A204.1 (cell line): Measurements from ENCODE around the gene ACADM.
"Not testable (repeated sequence)": the region's sequence is repeated elsewhere in the genome, so short reads cannot be mapped to it uniquely, and the experiment has no call there.

Source experiments
- FAIRE-seq: peaks from 2 replicates; lab custom pipeline; 2012; peaks lifted over from hg19 to GRCh38; lab: Jason Lieb, UNC

The ACADM gene

GRCh38 chr1:75742047-75742625, 17.6 kb downstream of the ACADM start:
- FAIRE-seq: no peak

- no peak for FAIRE-seq
These were observed 20.8 kb downstream of the ACADM start for GRCh38 chr1:75745276-75745675.

GRCh38 chr1:75757210-75757609, 32.7 kb downstream of the ACADM start:
- FAIRE-seq: not testable (repeated sequence)

- FAIRE-seq: not testable (repeated sequence)
These were observed 34.0 kb downstream of the ACADM start for GRCh38 chr1:75758543-75758942.

GRCh38 chr1:75764057-75764655, 39.6 kb downstream of the ACADM start:
- no peak for FAIRE-seq

- no peak for FAIRE-seq
These were observed 41.3 kb downstream of the ACADM start for GRCh38 chr1:75765697-75766355.

- no peak for FAIRE-seq
These were observed 43.5 kb downstream of the ACADM start for GRCh38 chr1:75768016-75768415.

- FAIRE-seq: no peak
These were observed 46.3 kb downstream of the ACADM start for GRCh38 chr1:75770761-75771160.

GRCh38 chr1:75771978-75772377, 47.5 kb downstream of the ACADM start:
- FAIRE-seq: no peak

- FAIRE-seq: not testable (repeated sequence)
These were observed 53.3 kb downstream of the ACADM start for GRCh38 chr1:75777812-75778211.

- not testable (repeated sequence) for FAIRE-seq
These were observed 54.2 kb downstream of the ACADM start for GRCh38 chr1:75778694-75779093.

- not testable (repeated sequence) for FAIRE-seq
These were observed 55.7 kb downstream of the ACADM start for GRCh38 chr1:75780183-75780582.

- FAIRE-seq: not testable (repeated sequence)
These were observed 59.4 kb downstream of the ACADM start for GRCh38 chr1:75783920-75784319.

- FAIRE-seq: no peak
These were observed 60.9 kb downstream of the ACADM start for GRCh38 chr1:75785320-75785982.

GRCh38 chr1:75785983-75786853, 61.7 kb downstream of the ACADM start, which contains the start of gene RABGGTB:
Gene RABGGTB (plus strand): TSS chr1:75786256. CDS start chr1:75786272, 16 bp downstream.
- peak; percentile 94 for FAIRE-seq

GRCh38 chr1:75786901-75787493, 62.5 kb downstream of the ACADM start:
- no peak for FAIRE-seq

GRCh38 chr1:75787524-75787923, 63.0 kb downstream of the ACADM start:
- FAIRE-seq: no peak

- no peak for FAIRE-seq
These were observed 65.5 kb downstream of the ACADM start for GRCh38 chr1:75789988-75790387.

GRCh38 chr1:75791022-75791421, 66.5 kb downstream of the ACADM start:
- no peak for FAIRE-seq

GRCh38 chr1:75792091-75792490, 67.6 kb downstream of the ACADM start:
- FAIRE-seq: no peak

GRCh38 chr1:75794382-75794781, 69.9 kb downstream of the ACADM start:
- FAIRE-seq: no peak
